WTC11 (cell line): ENCODE data around the gene OCLN. TPM values are rescaled to one million over a fixed set of nuclear protein-coding genes. Genes with fewer than 3 reads are reported as not detected.

Source experiments
- ATAC-seq: fragments of 200-7000 bp; cut with Tn5 transposase; 2 replicates; pipeline ENCODE4 v1.10.0; 2021; ENCODE audit warnings: mild to moderate bottlenecking, moderate library complexity
- CTCF ChIA-PET: fragments of 300-600 bp; sonication (Branson Sonifier 250); formaldehyde crosslinking; loops from one replicate; lab custom pipeline; 2021; ENCODE audit warnings: antibody characterized with exemption; lab: Charles Lee
- POLR2A ChIA-PET: fragments of 350-600 bp; sonication (Branson Sonifier 250); formaldehyde crosslinking; loops from one replicate; lab custom pipeline; 2021; ENCODE audit warnings: antibody characterized with exemption; lab: Charles Lee
- DNase-seq: peaks from one replicate; pipeline ENCODE4 v3.0.0; 2021; ENCODE audit warnings: low spot score
- H3K27ac Mint-ChIP-seq: 2 replicates; pipeline ENCODE4 v1.8.0; 2021; ENCODE audit warnings: mixed read lengths
- H3K27me3 Mint-ChIP-seq: 2 replicates; pipeline ENCODE4 v1.8.0; 2021; ENCODE audit warnings: low read depth, mild to moderate bottlenecking, moderate library complexity, mixed read lengths
- H3K36me3 Mint-ChIP-seq: 2 replicates; pipeline ENCODE4 v1.8.0; 2021; ENCODE audit warnings: mixed read lengths
- H3K4me1 Mint-ChIP-seq: 2 replicates; pipeline ENCODE4 v1.8.0; 2022; ENCODE audit warnings: mixed read lengths
- H3K4me3 Mint-ChIP-seq: 2 replicates; pipeline ENCODE4 v1.8.0; 2021; ENCODE audit warnings: mild to moderate bottlenecking, moderate library complexity, mixed read lengths
- H3K9me3 Mint-ChIP-seq: 2 replicates; pipeline ENCODE4 v1.8.0; 2021; ENCODE audit warnings: mixed read lengths
- ATF6 ChIP-seq: sonication (generic); formaldehyde crosslinking; IDR thresholded peaks from 2 replicates; pipeline ENCODE4 v1.8.1; 2023; ENCODE audit warnings: mild to moderate bottlenecking, missing genetic modification reagents
- CREM ChIP-seq: sonication (generic); formaldehyde crosslinking; IDR thresholded peaks from 2 replicates; pipeline ENCODE4 v1.8.1; 2022; ENCODE audit warnings: mild to moderate bottlenecking, missing genetic modification reagents, moderate library complexity
- ESRRA ChIP-seq: sonication (generic); formaldehyde crosslinking; IDR thresholded peaks from 2 replicates; pipeline ENCODE4 v1.8.1; 2022; ENCODE audit warnings: mild to moderate bottlenecking, missing genetic modification reagents, borderline replicate concordance
- JAZF1 ChIP-seq: fragments of 250-450 bp; sonication (Bioruptor Pico); IDR thresholded peaks from 2 replicates; pipeline ENCODE4 v1.9.0; 2021; ENCODE audit warnings: moderate library complexity, mild to moderate bottlenecking, inconsistent platforms
- MAX ChIP-seq: sonication (generic); formaldehyde crosslinking; IDR thresholded peaks from 2 replicates; pipeline ENCODE4 v1.8.0; 2022; ENCODE audit warnings: mild to moderate bottlenecking, missing genetic modification reagents
- NR1H2 ChIP-seq: sonication (generic); formaldehyde crosslinking; IDR thresholded peaks from 2 replicates; pipeline ENCODE4 v1.9.0; 2021; ENCODE audit warnings: mild to moderate bottlenecking, moderate library complexity, missing genetic modification reagents
- TEAD1 ChIP-seq: sonication (generic); formaldehyde crosslinking; IDR thresholded peaks from 2 replicates; pipeline ENCODE4 v1.8.0; 2022; ENCODE audit warnings: mild to moderate bottlenecking, missing genetic modification reagents
- ZNF232 ChIP-seq: sonication (generic); formaldehyde crosslinking; IDR thresholded peaks from 2 replicates; pipeline ENCODE4 v1.8.0; 2022; ENCODE audit warnings: mild to moderate bottlenecking, missing genetic modification reagents
- ZNF396 ChIP-seq: fragments of 250-450 bp; sonication (Bioruptor Pico); IDR thresholded peaks from 2 replicates; pipeline ENCODE4 v1.8.0; 2021; ENCODE audit warnings: mild to moderate bottlenecking, moderate library complexity, borderline replicate concordance
- ZNF423 ChIP-seq: fragments of 250-450 bp; sonication (Bioruptor Pico); IDR thresholded peaks from 2 replicates; pipeline ENCODE4 v2.1.2; 2022; ENCODE audit warnings: mild to moderate bottlenecking, moderate library complexity
- total RNA-seq: library from RNA; stranded (reverse); gene quantifications from 3 replicates; pipeline ENCODE4 v1.2.3, GENCODE V29; 2021
- TF ChIP-seq, protein P1 (sequence below): sonication (generic); formaldehyde crosslinking; IDR thresholded peaks from 2 replicates; pipeline ENCODE4 v1.8.0; 2022; ENCODE audit warnings: mild to moderate bottlenecking, missing genetic modification reagents
- TF ChIP-seq, protein P2 (sequence below): sonication (generic); formaldehyde crosslinking; IDR thresholded peaks from 2 replicates; pipeline ENCODE4 v1.8.1; 2023; ENCODE audit warnings: mild to moderate bottlenecking, missing genetic modification reagents, moderate library complexity
- TF ChIP-seq, protein P3 (sequence below): fragments of 250-450 bp; sonication (Bioruptor Pico); IDR thresholded peaks from 2 replicates; pipeline ENCODE4 v1.9.0; 2021; ENCODE audit warnings: mild to moderate bottlenecking
- TF ChIP-seq, protein P4 (sequence below): fragments of 250-450 bp; sonication (Bioruptor Pico); conservative IDR thresholded peaks from 2 replicates; pipeline ENCODE4 v1.9.0; 2021; ENCODE audit warnings: mild to moderate bottlenecking
- TF ChIP-seq, protein P5 (sequence below): sonication (generic); formaldehyde crosslinking; IDR thresholded peaks from 2 replicates; pipeline ENCODE4 v1.8.0; 2022; ENCODE audit warnings: mild to moderate bottlenecking, missing genetic modification reagents
- TF ChIP-seq, protein P6 (sequence below): fragments of 250-450 bp; sonication (Bioruptor Pico); IDR thresholded peaks from 2 replicates; pipeline ENCODE4 v1.9.0; 2021; ENCODE audit warnings: mild to moderate bottlenecking, borderline replicate concordance
- TF ChIP-seq, protein P7 (sequence below): fragments of 250-450 bp; sonication (Bioruptor Pico); IDR thresholded peaks from 2 replicates; pipeline ENCODE4 v2.1.2; 2022; ENCODE audit warnings: mild to moderate bottlenecking, moderate library complexity

OCLN gene
- total RNA-seq, 1 experiment from 2014 or later, result 58.3 TPM

DNA sequence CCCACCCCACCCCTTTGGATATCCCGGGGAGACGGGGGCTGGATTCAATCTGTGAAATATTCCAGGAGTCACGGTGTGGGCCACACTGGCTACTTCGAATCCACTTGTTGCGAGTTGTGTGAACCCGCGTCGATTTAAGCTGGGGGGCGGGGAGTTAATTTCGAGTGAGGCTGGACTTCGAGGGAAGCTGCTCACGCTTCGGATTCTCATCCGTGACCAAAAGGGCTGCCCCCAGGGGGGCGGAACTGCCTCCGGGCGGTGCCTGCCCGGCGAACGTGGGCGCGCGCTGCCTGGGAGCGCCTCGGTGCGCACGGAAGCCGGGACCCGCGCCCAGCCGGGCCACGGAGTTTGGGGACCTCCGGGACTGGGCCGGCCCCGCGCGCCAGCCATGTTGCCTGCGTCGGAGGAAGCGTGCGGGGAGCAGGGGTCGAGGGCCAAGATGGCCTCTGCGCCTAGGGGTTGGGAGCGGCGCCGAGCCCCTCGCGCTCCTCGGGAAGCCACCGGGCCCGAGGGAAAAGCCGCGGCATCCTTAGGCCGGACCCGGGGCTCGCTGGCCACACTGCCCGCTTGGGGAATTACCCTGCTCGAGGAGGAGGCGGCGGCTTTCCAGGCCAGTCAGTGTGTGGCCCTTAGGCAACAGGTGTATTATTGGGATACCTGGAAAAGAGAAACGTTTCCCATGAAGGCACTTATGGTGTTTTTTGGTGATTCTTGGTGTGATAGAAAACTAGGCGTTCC is 975 bp downstream of the OCLN start (continued):
- TF ChIP-seq, protein P1, sequence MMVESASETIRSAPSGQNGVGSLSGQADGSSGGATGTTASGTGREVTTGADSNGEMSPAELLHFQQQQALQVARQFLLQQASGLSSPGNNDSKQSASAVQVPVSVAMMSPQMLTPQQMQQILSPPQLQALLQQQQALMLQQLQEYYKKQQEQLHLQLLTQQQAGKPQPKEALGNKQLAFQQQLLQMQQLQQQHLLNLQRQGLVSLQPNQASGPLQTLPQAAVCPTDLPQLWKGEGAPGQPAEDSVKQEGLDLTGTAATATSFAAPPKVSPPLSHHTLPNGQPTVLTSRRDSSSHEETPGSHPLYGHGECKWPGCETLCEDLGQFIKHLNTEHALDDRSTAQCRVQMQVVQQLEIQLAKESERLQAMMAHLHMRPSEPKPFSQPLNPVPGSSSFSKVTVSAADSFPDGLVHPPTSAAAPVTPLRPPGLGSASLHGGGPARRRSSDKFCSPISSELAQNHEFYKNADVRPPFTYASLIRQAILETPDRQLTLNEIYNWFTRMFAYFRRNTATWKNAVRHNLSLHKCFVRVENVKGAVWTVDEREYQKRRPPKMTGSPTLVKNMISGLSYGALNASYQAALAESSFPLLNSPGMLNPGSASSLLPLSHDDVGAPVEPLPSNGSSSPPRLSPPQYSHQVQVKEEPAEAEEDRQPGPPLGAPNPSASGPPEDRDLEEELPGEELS (CRISPR knock-in tag), result peak; percentile 83; the same call in 1 of the 2 replicates
- TF ChIP-seq, protein P2, sequence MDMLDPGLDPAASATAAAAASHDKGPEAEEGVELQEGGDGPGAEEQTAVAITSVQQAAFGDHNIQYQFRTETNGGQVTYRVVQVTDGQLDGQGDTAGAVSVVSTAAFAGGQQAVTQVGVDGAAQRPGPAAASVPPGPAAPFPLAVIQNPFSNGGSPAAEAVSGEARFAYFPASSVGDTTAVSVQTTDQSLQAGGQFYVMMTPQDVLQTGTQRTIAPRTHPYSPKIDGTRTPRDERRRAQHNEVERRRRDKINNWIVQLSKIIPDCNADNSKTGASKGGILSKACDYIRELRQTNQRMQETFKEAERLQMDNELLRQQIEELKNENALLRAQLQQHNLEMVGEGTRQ (CRISPR knock-in tag), result peak; percentile 8; the same call in 1 of the 2 replicates
- TF ChIP-seq, protein P3, sequence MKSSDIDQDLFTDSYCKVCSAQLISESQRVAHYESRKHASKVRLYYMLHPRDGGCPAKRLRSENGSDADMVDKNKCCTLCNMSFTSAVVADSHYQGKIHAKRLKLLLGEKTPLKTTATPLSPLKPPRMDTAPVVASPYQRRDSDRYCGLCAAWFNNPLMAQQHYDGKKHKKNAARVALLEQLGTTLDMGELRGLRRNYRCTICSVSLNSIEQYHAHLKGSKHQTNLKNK, result 0 out of 2 replicates have a peak, but pooled peaks have one; percentile 27
- TF ChIP-seq MAX (CRISPR knock-in tag), result peak; percentile 84
- TF ChIP-seq TEAD1 (CRISPR knock-in tag), result peak; percentile 57; the same call in 1 of the 2 replicates
- TF ChIP-seq, protein P4, sequence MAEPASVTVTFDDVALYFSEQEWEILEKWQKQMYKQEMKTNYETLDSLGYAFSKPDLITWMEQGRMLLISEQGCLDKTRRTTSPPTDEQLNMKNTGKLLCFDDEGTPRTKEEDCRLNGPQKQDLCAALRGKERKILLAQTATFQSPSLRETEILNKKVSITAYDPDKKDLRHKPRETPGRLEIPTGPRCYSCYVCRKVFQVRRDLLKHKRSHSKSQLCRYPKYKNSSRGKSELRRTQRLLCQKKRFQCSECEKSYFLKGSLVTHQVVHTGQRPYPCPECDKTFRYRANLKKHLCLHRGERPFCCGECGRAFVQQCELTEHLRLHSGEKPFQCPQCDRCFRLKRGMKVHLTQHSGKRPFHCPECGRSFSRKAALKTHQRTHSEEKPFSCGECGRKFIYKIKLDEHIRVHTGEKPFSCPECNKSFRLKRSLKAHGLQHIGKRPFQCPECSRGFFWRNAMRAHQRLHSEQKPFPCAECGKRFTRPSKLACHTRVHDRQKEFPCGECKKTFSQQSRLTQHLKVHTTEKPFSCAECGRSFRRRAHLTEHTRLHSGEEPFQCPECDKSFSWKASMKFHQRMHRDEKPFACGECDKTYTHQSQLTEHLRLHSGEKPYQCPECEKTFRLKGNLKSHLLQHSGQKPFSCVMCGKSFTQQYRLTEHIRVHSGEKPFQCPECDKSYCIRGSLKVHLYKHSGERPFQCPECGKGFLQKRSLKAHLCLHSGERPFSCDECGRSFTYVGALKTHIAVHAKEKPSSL (CRISPR knock-in tag), result no peak
- TF ChIP-seq, protein P5, sequence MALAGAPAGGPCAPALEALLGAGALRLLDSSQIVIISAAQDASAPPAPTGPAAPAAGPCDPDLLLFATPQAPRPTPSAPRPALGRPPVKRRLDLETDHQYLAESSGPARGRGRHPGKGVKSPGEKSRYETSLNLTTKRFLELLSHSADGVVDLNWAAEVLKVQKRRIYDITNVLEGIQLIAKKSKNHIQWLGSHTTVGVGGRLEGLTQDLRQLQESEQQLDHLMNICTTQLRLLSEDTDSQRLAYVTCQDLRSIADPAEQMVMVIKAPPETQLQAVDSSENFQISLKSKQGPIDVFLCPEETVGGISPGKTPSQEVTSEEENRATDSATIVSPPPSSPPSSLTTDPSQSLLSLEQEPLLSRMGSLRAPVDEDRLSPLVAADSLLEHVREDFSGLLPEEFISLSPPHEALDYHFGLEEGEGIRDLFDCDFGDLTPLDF (CRISPR knock-in tag), result no peak
- TF ChIP-seq, all 79 proteins: peak for 15

GRCh38 chr5:69494452-69494851 is 1.9 kb downstream of the OCLN start:
- ChIA-PET CTCF (no interaction called here), POLR2A (no interaction called here)
- peak overlapping the region; percentile 76 for H3K27ac Mint-ChIP-seq
- no peaks in the 10 kb centered on the region for H3K36me3 Mint-ChIP-seq
- peak overlapping the region; percentile 85 for H3K4me3 Mint-ChIP-seq
- H3K4me1 Mint-ChIP-seq, result peaks cover 45% of the 10 kb centered on the region
- no peaks in the 10 kb centered on the region for H3K9me3 Mint-ChIP-seq
- DNase-seq (no peak), ATAC-seq (no peak)
- peaks cover 2% of the 10 kb centered on the region; the same call in 1 of the 2 replicates for H3K27me3 Mint-ChIP-seq
- TF ChIP-seq NR1H2 (CRISPR knock-in tag) (no peak), ZNF232 (CRISPR knock-in tag) (no peak), ZNF423 (CRISPR knock-in tag) (no peak), ESRRA (no peak), ATF6 (CRISPR knock-in tag) (no peak), CREM (CRISPR knock-in tag) (no peak), JAZF1 (CRISPR knock-in tag) (no peak), ZNF396 (CRISPR knock-in tag) (no peak)
- TF ChIP-seq, protein P6, sequence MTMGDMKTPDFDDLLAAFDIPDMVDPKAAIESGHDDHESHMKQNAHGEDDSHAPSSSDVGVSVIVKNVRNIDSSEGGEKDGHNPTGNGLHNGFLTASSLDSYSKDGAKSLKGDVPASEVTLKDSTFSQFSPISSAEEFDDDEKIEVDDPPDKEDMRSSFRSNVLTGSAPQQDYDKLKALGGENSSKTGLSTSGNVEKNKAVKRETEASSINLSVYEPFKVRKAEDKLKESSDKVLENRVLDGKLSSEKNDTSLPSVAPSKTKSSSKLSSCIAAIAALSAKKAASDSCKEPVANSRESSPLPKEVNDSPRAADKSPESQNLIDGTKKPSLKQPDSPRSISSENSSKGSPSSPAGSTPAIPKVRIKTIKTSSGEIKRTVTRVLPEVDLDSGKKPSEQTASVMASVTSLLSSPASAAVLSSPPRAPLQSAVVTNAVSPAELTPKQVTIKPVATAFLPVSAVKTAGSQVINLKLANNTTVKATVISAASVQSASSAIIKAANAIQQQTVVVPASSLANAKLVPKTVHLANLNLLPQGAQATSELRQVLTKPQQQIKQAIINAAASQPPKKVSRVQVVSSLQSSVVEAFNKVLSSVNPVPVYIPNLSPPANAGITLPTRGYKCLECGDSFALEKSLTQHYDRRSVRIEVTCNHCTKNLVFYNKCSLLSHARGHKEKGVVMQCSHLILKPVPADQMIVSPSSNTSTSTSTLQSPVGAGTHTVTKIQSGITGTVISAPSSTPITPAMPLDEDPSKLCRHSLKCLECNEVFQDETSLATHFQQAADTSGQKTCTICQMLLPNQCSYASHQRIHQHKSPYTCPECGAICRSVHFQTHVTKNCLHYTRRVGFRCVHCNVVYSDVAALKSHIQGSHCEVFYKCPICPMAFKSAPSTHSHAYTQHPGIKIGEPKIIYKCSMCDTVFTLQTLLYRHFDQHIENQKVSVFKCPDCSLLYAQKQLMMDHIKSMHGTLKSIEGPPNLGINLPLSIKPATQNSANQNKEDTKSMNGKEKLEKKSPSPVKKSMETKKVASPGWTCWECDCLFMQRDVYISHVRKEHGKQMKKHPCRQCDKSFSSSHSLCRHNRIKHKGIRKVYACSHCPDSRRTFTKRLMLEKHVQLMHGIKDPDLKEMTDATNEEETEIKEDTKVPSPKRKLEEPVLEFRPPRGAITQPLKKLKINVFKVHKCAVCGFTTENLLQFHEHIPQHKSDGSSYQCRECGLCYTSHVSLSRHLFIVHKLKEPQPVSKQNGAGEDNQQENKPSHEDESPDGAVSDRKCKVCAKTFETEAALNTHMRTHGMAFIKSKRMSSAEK (CRISPR knock-in tag), result no peak
- TF ChIP-seq, protein P7, sequence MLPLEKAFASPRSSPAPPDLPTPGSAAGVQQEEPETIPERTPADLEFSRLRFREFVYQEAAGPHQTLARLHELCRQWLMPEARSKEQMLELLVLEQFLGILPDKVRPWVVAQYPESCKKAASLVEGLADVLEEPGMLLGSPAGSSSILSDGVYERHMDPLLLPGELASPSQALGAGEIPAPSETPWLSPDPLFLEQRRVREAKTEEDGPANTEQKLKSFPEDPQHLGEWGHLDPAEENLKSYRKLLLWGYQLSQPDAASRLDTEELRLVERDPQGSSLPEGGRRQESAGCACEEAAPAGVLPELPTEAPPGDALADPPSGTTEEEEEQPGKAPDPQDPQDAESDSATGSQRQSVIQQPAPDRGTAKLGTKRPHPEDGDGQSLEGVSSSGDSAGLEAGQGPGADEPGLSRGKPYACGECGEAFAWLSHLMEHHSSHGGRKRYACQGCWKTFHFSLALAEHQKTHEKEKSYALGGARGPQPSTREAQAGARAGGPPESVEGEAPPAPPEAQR (CRISPR knock-in tag), result no peak
